ENCODE data around the gene ITGA2. TPM values are rescaled to one million over a fixed set of nuclear protein-coding genes. Genes with fewer than 3 reads are reported as not detected.

Gene ITGA2
- total RNA-seq, 3 donors from 2014 or later: 8.0 to 20.3 (median 17.6) TPM

DNA sequence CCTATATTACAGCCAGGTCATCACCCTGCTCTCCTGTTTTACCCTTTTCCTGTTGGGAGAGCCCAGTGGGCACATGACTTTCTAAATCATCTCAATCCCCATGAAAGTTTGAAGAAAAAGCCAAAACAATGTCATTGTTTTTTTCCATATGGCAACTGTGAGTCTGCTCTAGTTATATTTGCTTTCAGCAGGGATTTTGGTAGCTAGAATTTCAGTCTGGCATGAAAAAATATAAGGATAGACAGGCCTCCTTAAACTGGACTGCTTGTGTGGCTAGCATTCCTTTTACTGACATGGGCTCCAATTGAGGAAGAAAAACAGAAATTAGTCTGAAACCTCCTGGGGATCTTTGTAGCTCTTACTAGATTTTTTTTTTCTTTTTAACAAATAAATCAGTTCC is 94.8 kb downstream of the ITGA2 start:
- Histone ChIP-seq H3K4me3 (no peak overlapping the region), H3K9me3 (no peaks in the 10 kb centered on the region), H3K36me3 (ENCODE audit: low read depth) (no peaks in the 10 kb centered on the region), H3K4me1 (ENCODE audit: low read depth) (no peaks in the 10 kb centered on the region)
- TF ChIP-seq, protein P1, sequence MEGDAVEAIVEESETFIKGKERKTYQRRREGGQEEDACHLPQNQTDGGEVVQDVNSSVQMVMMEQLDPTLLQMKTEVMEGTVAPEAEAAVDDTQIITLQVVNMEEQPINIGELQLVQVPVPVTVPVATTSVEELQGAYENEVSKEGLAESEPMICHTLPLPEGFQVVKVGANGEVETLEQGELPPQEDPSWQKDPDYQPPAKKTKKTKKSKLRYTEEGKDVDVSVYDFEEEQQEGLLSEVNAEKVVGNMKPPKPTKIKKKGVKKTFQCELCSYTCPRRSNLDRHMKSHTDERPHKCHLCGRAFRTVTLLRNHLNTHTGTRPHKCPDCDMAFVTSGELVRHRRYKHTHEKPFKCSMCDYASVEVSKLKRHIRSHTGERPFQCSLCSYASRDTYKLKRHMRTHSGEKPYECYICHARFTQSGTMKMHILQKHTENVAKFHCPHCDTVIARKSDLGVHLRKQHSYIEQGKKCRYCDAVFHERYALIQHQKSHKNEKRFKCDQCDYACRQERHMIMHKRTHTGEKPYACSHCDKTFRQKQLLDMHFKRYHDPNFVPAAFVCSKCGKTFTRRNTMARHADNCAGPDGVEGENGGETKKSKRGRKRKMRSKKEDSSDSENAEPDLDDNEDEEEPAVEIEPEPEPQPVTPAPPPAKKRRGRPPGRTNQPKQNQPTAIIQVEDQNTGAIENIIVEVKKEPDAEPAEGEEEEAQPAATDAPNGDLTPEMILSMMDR (IDR thresholded peaks at IDR 0.05): no peak
- intact Hi-C loops (cut with DNase I, micrococcal nuclease): no loop called here
- DNase-seq (no peak), ATAC-seq (no peak)

DNA sequence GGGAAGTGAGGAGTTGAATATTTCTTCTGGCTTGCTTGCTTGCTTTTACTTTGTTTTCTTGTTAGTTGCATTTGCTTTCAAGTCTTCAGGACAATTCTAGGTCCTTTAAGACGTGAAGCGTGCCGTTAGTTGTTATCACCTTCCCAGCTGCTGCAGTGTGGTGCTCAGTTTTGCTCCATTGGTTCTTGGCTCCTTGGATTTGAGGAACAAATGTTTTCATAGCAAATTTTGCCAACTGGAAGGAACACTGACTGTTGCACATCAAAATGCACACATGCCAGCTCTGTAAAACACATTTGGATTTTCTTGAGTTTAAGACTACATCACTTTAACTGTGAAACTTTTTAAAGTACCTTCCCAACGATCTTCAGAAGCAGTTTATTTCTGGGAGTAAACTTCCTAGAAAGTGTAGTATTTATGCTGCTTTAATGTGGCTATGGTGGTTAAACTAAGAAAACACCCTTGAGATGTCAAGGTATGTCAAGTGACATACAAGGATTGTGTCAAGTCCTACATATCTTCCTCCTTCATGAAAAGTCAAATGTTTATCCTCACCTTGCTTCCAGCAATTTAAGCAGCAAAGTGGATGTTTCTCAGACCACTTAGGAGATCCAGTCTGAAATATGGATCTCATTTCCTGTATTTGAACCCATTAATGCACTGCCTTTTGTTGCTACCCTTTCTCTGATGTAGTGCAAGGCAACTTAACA is 95.5 kb downstream of the ITGA2 start:
- Histone ChIP-seq H3K36me3 (ENCODE audit: low read depth) (no peaks in the 10 kb centered on the region), H3K4me1 (ENCODE audit: low read depth) (no peaks in the 10 kb centered on the region), H3K4me3 (no peak overlapping the region), H3K9me3 (no peaks in the 10 kb centered on the region)
- TF ChIP-seq, protein P1 (IDR thresholded peaks at IDR 0.05): no peak
- intact Hi-C loops (cut with DNase I, micrococcal nuclease): no loop called here
- no peak for ATAC-seq
- no peak for DNase-seq

DNA sequence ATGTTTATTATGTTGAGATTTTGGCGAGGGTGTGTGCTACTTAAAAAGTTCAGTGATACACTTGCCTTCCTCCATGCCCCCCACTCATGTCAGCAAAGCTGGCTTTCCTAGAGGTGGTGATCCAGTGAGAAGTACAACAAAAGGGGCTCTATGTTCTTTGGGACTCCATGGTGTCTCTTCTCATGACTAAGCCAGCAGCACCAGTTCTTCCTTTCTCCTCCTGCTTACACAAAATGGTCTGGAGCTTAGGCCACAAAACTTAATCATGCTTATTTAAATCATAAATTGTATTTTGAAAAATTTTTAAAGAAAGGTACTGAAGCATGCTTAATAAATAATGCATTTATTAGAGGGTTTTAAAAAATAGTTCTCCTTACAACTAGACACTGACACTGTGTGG is 98.0 kb downstream of the ITGA2 start:
- no peaks in the 10 kb centered on the region for H3K4me1 ChIP-seq (ENCODE audit: low read depth)
- TF ChIP-seq, protein P1 (IDR thresholded peaks at IDR 0.05): no peak
- DNase-seq: no peak
- intact Hi-C loops (cut with DNase I, micrococcal nuclease): no loop called here
- H3K36me3 ChIP-seq (ENCODE audit: low read depth): no peaks in the 10 kb centered on the region
- ATAC-seq: no peak
- H3K9me3 ChIP-seq: no peaks in the 10 kb centered on the region
- no peak overlapping the region for H3K4me3 ChIP-seq

DNA sequence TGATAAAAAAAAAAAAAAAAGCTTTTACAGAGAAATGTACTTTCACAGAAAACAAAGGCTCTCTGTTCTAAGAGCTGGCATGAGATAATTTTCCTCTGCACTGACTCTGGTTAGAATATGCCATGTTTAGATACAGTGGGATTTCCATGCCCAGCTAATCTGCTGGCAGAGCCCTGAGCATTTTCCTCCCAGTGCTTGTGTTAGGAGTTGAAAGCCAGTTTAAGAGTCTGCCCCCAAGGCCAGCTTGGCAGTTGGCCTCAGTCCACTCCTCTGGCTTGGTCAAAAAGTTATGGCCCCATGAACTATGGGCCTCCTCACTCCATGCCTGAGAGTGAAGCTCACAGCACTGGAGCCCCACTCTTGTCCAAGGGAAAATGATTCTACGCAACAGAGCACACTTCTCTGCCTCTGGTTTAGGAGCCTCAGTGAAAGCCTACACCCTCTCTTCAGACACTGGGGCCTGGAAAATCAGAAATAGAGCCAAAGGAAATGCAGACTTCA is 98.5 kb downstream of the ITGA2 start:
- ATAC-seq (no peak), DNase-seq (no peak)

DNA sequence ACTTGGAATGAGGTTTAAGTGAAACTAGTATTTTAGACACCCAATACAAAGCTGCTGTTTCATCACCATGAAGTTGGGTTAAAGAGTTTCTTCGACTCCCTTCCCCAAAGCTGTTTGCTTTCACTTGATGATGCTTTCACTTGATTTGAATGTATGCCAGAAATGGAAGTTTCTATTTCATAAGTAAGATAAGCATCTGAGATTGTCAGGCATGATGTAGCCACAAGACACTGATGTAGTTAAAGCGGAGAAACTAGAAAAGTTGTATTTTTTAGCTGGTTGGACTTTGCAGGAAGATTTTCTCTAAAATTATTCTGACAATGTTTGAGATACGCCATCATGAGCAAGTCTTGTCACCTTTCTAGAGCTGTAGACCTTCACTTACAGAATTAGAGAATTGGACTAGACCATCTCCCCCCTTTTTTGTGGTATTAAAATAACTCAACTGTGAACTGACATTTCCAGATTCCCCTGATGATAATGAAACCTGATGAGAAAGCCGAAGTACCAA is 100.4 kb downstream of the ITGA2 start:
- intact Hi-C loops (cut with DNase I, micrococcal nuclease): no loop called here
- ATAC-seq: no peak
- no peaks in the 10 kb centered on the region for H3K36me3 ChIP-seq (ENCODE audit: low read depth)
- H3K9me3 ChIP-seq: no peaks in the 10 kb centered on the region
- no peak overlapping the region for H3K4me3 ChIP-seq
- H3K4me1 ChIP-seq (ENCODE audit: low read depth): no peaks in the 10 kb centered on the region
- TF ChIP-seq, protein P1 (IDR thresholded peaks at IDR 0.05): no peak
- no peak for DNase-seq

More for the DNA sequence above, 98.5 kb downstream of the ITGA2 start:
- intact Hi-C loops (cut with DNase I, micrococcal nuclease): no loop called here
- Histone ChIP-seq H3K4me3 (no peak overlapping the region), H3K9me3 (no peaks in the 10 kb centered on the region), H3K4me1 (ENCODE audit: low read depth) (no peaks in the 10 kb centered on the region), H3K36me3 (ENCODE audit: low read depth) (no peaks in the 10 kb centered on the region)
- TF ChIP-seq, protein P1 (IDR thresholded peaks at IDR 0.05): no peak
